ENCODE data around the gene GRIN2A.

- TF ChIP-seq POLR2A (IDR thresholded peaks at IDR 0.05; ENCODE audit: low read depth) (no peak), CTCF (IDR thresholded peaks at IDR 0.05) (no peak)
Observed at GRCh38 chr16:9932000-9932399, 250.2 kb downstream of the GRIN2A start.
